IPS DF 4.7 (cell line): ENCODE measurements around the gene MUC4.
"Not testable (repeated sequence)": the region's sequence is repeated elsewhere in the genome, so short reads cannot be mapped to it uniquely, and the experiment has no call there.

ENCODE experiments used
- DNase-seq: peaks from one replicate; pipeline ENCODE4 v3.0.0-alpha.2; 2013; ENCODE audit warnings: low spot score; ENCODE audit errors: extremely low read depth

The MUC4 gene

GRCh38 chr3:195784031-195784430, 27.7 kb downstream of the MUC4 start:
- DNase-seq, result not testable (repeated sequence)

- not testable (repeated sequence) for DNase-seq
Measured at GRCh38 chr3:195781236-195781635, 30.5 kb downstream of the MUC4 start.

GRCh38 chr3:195777975-195778374, 33.8 kb downstream of the MUC4 start:
- DNase-seq, result no peak

- peak; percentile 53 for DNase-seq
Measured at GRCh38 chr3:195774917-195775316, 36.8 kb downstream of the MUC4 start.

- no peak for DNase-seq
Measured at GRCh38 chr3:195773956-195774537, 37.7 kb downstream of the MUC4 start.

- DNase-seq, result no peak
Measured at GRCh38 chr3:195771646-195772300, 40.0 kb downstream of the MUC4 start.

- not testable (repeated sequence) for DNase-seq
Measured at GRCh38 chr3:195770841-195771645, 40.7 kb downstream of the MUC4 start.

GRCh38 chr3:195770081-195770840, 41.5 kb downstream of the MUC4 start:
- DNase-seq, result no peak

- no peak for DNase-seq
Measured at GRCh38 chr3:195769551-195769950, 42.2 kb downstream of the MUC4 start.

GRCh38 chr3:195768831-195769303, 42.9 kb downstream of the MUC4 start:
- DNase-seq, result no peak

- no peak for DNase-seq
Measured at GRCh38 chr3:195768414-195768813, 43.3 kb downstream of the MUC4 start.

GRCh38 chr3:195767792-195768191, 43.9 kb downstream of the MUC4 start:
- no peak for DNase-seq

GRCh38 chr3:195766671-195767070, 45.1 kb downstream of the MUC4 start:
- no peak for DNase-seq

- DNase-seq, result no peak
Measured at GRCh38 chr3:195764961-195765706, 46.6 kb downstream of the MUC4 start.

- no peak for DNase-seq
Measured at GRCh38 chr3:195763843-195764825, 47.6 kb downstream of the MUC4 start.

- DNase-seq, result no peak
Measured at GRCh38 chr3:195763076-195763830, 48.5 kb downstream of the MUC4 start.

GRCh38 chr3:195762611-195763010, 49.1 kb downstream of the MUC4 start:
- no peak for DNase-seq

GRCh38 chr3:195762249-195762585, 49.5 kb downstream of the MUC4 start:
- no peak for DNase-seq
